Uterus (tissue), 2 donors: ENCODE data around the gene CYP2W1.

Experiments used
- POLR2A ChIP-seq, 2 donors: fragments of 450-650 bp; IDR thresholded peaks; one replicate each; pipeline ENCODE4 v1.6.1; 2016; ENCODE audit warnings: antibody characterized with exemption in 2 of 2, mild to moderate bottlenecking in 1 of 2, moderate library complexity in 1 of 2
- TF ChIP-seq, protein P1 (sequence below), 4 experiments: fragments of 200-600 bp in 2 of 4; fragments of 450-650 bp in 2 of 4; sonication (generic) in 2 of 4; IDR thresholded peaks; one replicate each; pipeline ENCODE4 v1.5.1; 2016 to 2019; ENCODE audit warnings: antibody characterized with exemption in 4 of 4, mild to moderate bottlenecking in 2 of 4, moderate library complexity in 1 of 4

DNA sequence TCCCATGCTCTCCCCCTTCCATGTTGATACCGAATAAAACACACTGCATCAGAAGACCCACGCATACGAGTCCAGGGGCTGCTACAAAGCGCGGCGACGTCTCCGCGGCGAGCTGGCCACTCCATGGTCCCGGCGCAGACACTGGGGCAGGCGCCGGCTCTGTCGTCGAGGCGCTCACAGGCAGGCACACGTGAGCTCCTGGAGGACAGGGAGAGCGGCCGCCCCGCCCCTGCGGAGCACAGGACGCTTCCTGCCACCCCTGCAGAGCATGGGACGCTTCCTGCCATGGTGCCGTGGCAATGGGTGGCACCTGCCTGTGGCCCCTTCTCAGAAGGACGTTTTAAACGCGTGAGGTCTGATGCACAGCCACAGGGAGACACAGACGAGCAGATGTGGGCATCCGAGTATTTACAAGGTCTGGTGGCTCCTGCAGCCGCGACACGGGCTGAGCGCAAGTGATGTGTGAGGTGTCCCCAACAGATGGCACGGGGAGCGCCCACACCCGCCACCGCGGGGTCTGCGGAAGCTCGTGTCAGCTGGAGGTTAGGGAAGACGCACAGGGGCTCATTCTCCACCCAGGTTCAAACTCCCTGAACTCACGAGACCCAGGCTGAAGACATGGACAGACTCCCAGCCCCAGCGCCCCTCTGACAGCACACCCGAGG lies 40.0 kb downstream of the CYP2W1 start:
- TF ChIP-seq, protein P1, sequence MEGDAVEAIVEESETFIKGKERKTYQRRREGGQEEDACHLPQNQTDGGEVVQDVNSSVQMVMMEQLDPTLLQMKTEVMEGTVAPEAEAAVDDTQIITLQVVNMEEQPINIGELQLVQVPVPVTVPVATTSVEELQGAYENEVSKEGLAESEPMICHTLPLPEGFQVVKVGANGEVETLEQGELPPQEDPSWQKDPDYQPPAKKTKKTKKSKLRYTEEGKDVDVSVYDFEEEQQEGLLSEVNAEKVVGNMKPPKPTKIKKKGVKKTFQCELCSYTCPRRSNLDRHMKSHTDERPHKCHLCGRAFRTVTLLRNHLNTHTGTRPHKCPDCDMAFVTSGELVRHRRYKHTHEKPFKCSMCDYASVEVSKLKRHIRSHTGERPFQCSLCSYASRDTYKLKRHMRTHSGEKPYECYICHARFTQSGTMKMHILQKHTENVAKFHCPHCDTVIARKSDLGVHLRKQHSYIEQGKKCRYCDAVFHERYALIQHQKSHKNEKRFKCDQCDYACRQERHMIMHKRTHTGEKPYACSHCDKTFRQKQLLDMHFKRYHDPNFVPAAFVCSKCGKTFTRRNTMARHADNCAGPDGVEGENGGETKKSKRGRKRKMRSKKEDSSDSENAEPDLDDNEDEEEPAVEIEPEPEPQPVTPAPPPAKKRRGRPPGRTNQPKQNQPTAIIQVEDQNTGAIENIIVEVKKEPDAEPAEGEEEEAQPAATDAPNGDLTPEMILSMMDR (IDR thresholded peaks at IDR 0.05): no peak
- no peak for TF ChIP-seq POLR2A (IDR thresholded peaks at IDR 0.05)
